NCI-H1417 (cell line): ENCODE results near the gene PPP1R3E.
"Not testable (repeated sequence)": the region's sequence is repeated elsewhere in the genome, so short reads cannot be mapped to it uniquely, and the experiment has no call there.

Source experiments
- DNase-seq, 3 experiments: peaks; one replicate each; lab custom pipeline; 2025; lab: John Stamatoyannopoulos, UW

PPP1R3E gene

GRCh38 chr14:23302290-23303225, at the start of gene PPP1R3E:
Gene PPP1R3E (minus strand): TSS chr14:23302859. CDS start chr14:23302576, 283 bp downstream.
- peak; percentile 83 to 92 (median 91) for DNase-seq

- DNase-seq = peak in 2 of 3 experiments; percentile 81 to 86
These were observed 49.2 kb upstream of the PPP1R3E start for GRCh38 chr14:23351681-23352505.

- no peak for DNase-seq
These were observed 46.6 kb upstream of the PPP1R3E start for GRCh38 chr14:23349156-23349845.

GRCh38 chr14:23348297-23348655, 45.6 kb upstream of the PPP1R3E start:
- no peak for DNase-seq

GRCh38 chr14:23347406-23348296, 45.0 kb upstream of the PPP1R3E start:
- no peak for DNase-seq

- DNase-seq = no peak
These were observed 44.2 kb upstream of the PPP1R3E start for GRCh38 chr14:23346693-23347405.

GRCh38 chr14:23345987-23346692, 43.5 kb upstream of the PPP1R3E start:
- no peak for DNase-seq

GRCh38 chr14:23344481-23344880, 41.8 kb upstream of the PPP1R3E start:
- no peak for DNase-seq

- DNase-seq = no peak
These were observed 37.0 kb upstream of the PPP1R3E start for GRCh38 chr14:23339506-23340268.

- DNase-seq = no peak
These were observed 33.0 kb upstream of the PPP1R3E start for GRCh38 chr14:23335623-23336022.

- DNase-seq = peak; percentile 58 to 88 (median 76)
These were observed 25.5 kb upstream of the PPP1R3E start for GRCh38 chr14:23327947-23328744.

- peak in 1 of 3 experiments; percentile 33 for DNase-seq
These were observed 24.1 kb upstream of the PPP1R3E start for GRCh38 chr14:23326491-23327332.

GRCh38 chr14:23325746-23326145, 23.1 kb upstream of the PPP1R3E start:
- DNase-seq = not testable (repeated sequence)

- DNase-seq = no peak
These were observed 22.3 kb upstream of the PPP1R3E start for GRCh38 chr14:23324993-23325392.

- DNase-seq = no peak
These were observed 21.8 kb upstream of the PPP1R3E start for GRCh38 chr14:23324455-23324846.

GRCh38 chr14:23323838-23324454, 21.3 kb upstream of the PPP1R3E start:
- DNase-seq = no peak
